Activated CD4-positive, alpha-beta T cell treated with anti-CD3 and anti-CD28 coated beads, Interleukin-2, amount 10 ng/mL, durations not matched to agents 7 days and 5 days (primary cell): ENCODE data around the gene SMTNL1. TPM values are rescaled to one million over a fixed set of nuclear protein-coding genes. Genes with fewer than 3 reads are reported as not detected.

Experiments used
- CTCF ChIA-PET: fragments of 350-600 bp; sonication (Branson Sonifier 250); formaldehyde crosslinking; loops from one replicate; lab custom pipeline; 2021; ENCODE audit warnings: antibody characterized with exemption; lab: Charles Lee
- POLR2A ChIA-PET: fragments of 350-600 bp; sonication (Branson Sonifier 250); formaldehyde crosslinking; loops from one replicate; lab custom pipeline; 2021; ENCODE audit warnings: antibody characterized with exemption; lab: Charles Lee
- DNase-seq: peaks from one replicate; pipeline ENCODE4 v3.0.0-alpha.2; 2020
- H3K27ac Mint-ChIP-seq: one replicate; pipeline ENCODE4 v1.8.0; 2021; ENCODE audit warnings: mild to moderate bottlenecking, moderate library complexity, mixed read lengths
- H3K27me3 Mint-ChIP-seq: one replicate; pipeline ENCODE4 v1.8.0; 2021; ENCODE audit warnings: mixed read lengths
- H3K36me3 Mint-ChIP-seq: one replicate; pipeline ENCODE4 v1.8.0; 2021; ENCODE audit warnings: low read depth, mixed read lengths
- H3K4me1 Mint-ChIP-seq: one replicate; pipeline ENCODE4 v1.8.0; 2021; ENCODE audit warnings: mixed read lengths
- H3K4me3 Mint-ChIP-seq: one replicate; pipeline ENCODE4 v1.8.0; 2021; ENCODE audit warnings: mild to moderate bottlenecking, moderate library complexity, mixed read lengths
- H3K9me3 Mint-ChIP-seq: one replicate; pipeline ENCODE4 v1.8.0; 2021; ENCODE audit warnings: mixed read lengths
- total RNA-seq, 2 experiments: library from RNA; stranded (reverse); gene quantifications; one replicate each; pipeline ENCODE4 v1.2.3, GENCODE V29; 2021

Gene SMTNL1
- total RNA-seq, 2 experiments from 2014 or later, result not detected

DNA sequence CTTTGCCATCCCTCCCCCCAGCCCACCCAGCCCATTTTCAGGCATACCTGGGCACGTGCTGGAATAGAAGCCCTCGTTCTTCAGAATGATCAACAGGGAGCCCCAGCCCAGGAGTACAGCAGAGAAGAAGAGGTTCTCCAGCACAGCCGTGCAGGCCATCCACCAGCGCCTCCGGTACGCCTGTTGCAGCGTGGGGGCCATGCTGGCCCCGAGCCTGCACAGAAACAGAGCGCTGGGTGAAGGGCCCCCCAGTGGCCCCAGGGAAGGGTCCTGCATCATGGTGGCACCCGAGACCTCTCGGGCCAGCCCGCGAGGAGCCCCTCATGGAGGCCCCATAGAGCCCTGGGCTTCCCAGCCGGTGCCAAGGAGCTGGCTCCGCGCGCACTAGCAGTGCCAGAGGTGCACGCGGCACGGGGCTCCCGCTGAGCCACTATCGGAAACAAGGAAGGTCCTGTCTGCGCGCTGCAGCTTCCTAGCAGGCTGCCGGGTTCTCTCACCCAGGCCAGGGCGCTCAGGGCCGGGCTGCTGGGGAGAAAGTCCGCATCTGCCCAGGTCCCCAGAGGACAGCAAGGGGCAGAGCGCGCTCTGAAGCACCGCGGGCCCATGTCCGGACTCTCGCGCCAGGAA, 23.4 kb upstream of the SMTNL1 start:
- CTCF ChIA-PET, result interaction anchor here (0.9 to 6.5 kb wide), 9 partner anchors 8 to 97 kb away, joined by 3 to 49 read pairs (median 6); partner anchors contain the start of gene RTN4RL2
- peaks cover 2% of the 10 kb centered on the region for H3K36me3 Mint-ChIP-seq

DNA sequence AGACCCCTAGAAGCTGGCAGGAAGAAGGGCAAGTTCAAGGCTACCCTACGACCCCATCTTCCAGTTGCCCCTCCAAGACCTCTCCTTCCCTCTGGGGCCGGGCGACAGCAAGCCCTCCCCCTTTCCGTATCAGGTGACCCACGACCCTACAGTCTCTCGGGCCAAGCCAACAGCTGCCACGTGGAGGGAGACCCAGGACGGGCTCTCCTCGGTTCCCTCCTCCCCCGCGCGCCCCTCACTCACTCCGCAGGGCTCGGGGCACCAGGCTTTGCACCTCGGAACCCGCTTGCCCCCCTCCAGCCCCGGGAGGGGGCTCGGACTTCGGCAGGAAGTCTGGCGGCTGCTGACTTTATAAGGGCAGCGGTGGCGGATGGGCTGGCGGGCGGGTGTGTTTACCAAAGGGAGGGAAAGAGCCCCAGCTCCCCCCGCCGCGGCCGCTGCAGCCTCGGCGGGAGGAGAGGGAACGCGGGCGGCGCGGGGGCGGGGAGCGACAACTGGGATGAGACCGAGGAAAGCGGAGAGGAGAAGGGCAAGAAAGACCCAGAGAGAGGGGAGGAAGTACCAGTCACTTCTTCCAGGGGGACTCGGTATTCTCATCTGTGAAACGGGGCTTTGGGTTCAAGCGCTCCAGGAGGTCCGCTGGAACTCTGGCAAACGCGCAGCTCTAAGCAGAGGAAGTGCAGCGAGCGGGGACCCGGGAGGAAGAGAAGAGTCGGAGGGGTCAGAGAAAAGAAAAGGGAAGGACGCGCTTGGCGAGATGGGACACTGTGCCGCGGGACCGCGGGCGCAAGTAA, 22.7 kb upstream of the SMTNL1 start:
- POLR2A ChIA-PET, result interaction anchor here (1.2 kb wide), 1 partner anchor 16 kb away, joined by 3 read pairs; the partner anchor contains the start of gene TIMM10
- CTCF ChIA-PET, result interaction anchor here (0.9 to 6.5 kb wide), 10 partner anchors 9 to 98 kb away, joined by 3 to 49 read pairs (median 7); partner anchors contain the start of gene RTN4RL2

More for the DNA sequence above, 23.4 kb upstream of the SMTNL1 start:
- Mint-ChIP-seq H3K4me1 (peaks cover 33% of the 10 kb centered on the region), H3K4me3 (peak overlapping the region; percentile 99), H3K27ac (peak overlapping the region; percentile 94), H3K9me3 (no peaks in the 10 kb centered on the region), H3K27me3 (no peaks in the 10 kb centered on the region)
- DNase-seq, result peak; percentile 43
- POLR2A ChIA-PET, result no interaction called here

DNA sequence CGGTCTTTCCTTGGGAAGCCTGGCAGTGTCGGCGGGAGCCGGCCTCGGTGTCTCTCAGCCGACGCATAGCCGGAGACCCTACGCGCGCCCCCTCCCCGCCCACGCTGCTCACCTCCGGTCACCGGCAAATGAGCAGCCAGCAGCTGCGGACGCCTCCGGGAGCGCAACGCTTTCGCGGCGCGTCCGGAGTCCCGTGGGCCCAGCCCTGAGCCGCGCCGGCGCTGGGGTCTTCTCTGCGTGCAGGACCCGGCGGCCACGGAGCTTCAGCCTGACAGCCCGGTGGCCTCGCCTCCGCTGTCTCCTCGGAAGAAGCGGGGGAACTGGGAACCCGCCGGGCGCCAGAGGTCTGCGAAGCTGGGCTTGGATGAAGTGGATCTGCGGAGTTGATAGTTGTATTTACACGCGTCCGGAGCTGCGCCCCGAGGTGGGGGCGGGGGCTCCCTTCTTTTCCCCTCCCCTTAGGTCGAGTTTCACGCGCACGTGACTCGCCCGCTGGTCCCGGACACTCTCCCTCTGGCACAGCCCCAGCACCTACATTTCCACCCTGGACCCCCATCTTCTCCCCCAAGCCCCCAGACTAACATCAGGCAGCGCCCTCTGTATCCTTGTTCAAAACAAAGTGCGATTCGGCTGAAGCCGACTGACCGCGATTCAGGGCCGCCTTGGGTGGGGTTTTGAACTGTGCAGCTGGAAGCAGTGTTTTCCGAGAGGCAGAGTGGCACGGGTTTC, 21.9 kb upstream of the SMTNL1 start, which contains the start of gene SLC43A1:
SLC43A1 (minus strand) TSS at position 371 of the 729 bp plus-strand sequence. CDS start 1,591 bp downstream, outside the sequence.
- ChIA-PET POLR2A (interaction anchor here (1.2 kb wide), 1 partner anchor 15 kb away, joined by 3 read pairs; the partner anchor contains the start of gene TIMM10), CTCF (interaction anchor here (0.7 to 6.5 kb wide), 10 partner anchors 9 to 129 kb away, joined by 3 to 49 read pairs (median 7); partner anchors contain the start of gene RTN4RL2)
- H3K4me1 Mint-ChIP-seq, result peaks cover 31% of the 10 kb centered on the region
- H3K36me3 Mint-ChIP-seq, result peaks cover 2% of the 10 kb centered on the region
- DNase-seq, result peak; percentile 36
- peak within 1 kb of the TSS; percentile 94 for H3K27ac Mint-ChIP-seq
- peak within 1 kb of the TSS; percentile 99 for H3K4me3 Mint-ChIP-seq
- no peaks in the 10 kb centered on the region for H3K27me3 Mint-ChIP-seq
- no peaks in the 10 kb centered on the region for H3K9me3 Mint-ChIP-seq

More for the DNA sequence above, 22.7 kb upstream of the SMTNL1 start:
- peaks cover 31% of the 10 kb centered on the region for H3K4me1 Mint-ChIP-seq
- H3K27me3 Mint-ChIP-seq, result no peaks in the 10 kb centered on the region
- peaks cover 2% of the 10 kb centered on the region for H3K36me3 Mint-ChIP-seq
- DNase-seq, result peak; percentile 66
- no peaks in the 10 kb centered on the region for H3K9me3 Mint-ChIP-seq
- H3K27ac Mint-ChIP-seq, result peak overlapping the region; percentile 94
- peak overlapping the region; percentile 99 for H3K4me3 Mint-ChIP-seq

DNA sequence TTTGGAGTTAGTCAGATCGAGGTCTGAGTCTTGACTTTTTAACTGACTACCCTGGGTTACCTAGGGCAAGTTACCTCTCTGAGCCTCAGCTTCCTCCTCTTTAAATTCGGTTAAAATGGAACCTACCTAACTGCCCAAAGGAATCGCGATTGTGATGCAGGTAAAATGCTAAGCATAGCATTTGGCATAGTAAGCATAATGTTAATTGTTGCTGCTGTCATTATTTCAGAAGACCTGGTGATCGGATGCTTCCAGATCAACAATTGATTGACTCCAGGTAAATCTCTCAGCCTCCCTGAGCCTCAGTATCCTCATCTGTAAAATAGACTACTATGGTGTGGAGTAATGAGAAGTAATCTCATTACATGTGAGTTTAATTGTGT, 21.3 kb upstream of the SMTNL1 start:
- peaks cover 2% of the 10 kb centered on the region for H3K36me3 Mint-ChIP-seq
- no peak for DNase-seq
- CTCF ChIA-PET, result interaction anchor here (0.7 to 6.5 kb wide), 9 partner anchors 8 to 129 kb away, joined by 3 to 49 read pairs (median 4); partner anchors contain the start of gene RTN4RL2
- peak overlapping the region; percentile 88 for H3K27ac Mint-ChIP-seq
- POLR2A ChIA-PET, result interaction anchor here (1.2 kb wide), 1 partner anchor 15 kb away, joined by 3 read pairs; the partner anchor contains the start of gene TIMM10
- peak overlapping the region; percentile 99 for H3K4me3 Mint-ChIP-seq
- H3K4me1 Mint-ChIP-seq, result peaks cover 31% of the 10 kb centered on the region
- no peaks in the 10 kb centered on the region for H3K27me3 Mint-ChIP-seq
- no peaks in the 10 kb centered on the region for H3K9me3 Mint-ChIP-seq

DNA sequence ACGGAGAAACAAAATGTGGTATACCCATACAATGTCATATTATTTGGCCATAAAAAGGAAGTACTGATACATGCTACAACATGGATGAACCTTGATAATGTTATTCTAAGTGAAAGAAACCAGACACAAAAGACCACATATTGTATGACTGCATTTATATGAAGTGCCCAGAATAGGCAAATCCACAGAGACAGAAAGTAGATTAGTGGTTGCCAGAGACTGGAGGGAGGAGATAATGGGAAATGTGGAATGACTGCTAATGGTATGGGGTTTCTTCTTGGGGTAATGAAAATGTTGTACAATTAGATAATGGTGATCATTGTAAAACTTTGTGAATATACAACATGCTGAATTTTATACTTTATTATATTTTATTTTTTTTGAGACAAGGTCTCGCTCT, 16.3 kb upstream of the SMTNL1 start:
- no peaks in the 10 kb centered on the region for H3K9me3 Mint-ChIP-seq
- no peak overlapping the region for H3K27ac Mint-ChIP-seq
- peaks cover 2% of the 10 kb centered on the region for H3K4me1 Mint-ChIP-seq
- H3K27me3 Mint-ChIP-seq, result no peaks in the 10 kb centered on the region
- H3K4me3 Mint-ChIP-seq, result no peak overlapping the region
- ChIA-PET POLR2A (no interaction called here), CTCF (interaction anchor here (0.6 to 1.3 kb wide), 4 partner anchors 28 to 1034 kb away, joined by 3 read pairs; no protein-coding TSS in a partner anchor)
- peaks cover 8% of the 10 kb centered on the region for H3K36me3 Mint-ChIP-seq
- DNase-seq, result no peak

DNA sequence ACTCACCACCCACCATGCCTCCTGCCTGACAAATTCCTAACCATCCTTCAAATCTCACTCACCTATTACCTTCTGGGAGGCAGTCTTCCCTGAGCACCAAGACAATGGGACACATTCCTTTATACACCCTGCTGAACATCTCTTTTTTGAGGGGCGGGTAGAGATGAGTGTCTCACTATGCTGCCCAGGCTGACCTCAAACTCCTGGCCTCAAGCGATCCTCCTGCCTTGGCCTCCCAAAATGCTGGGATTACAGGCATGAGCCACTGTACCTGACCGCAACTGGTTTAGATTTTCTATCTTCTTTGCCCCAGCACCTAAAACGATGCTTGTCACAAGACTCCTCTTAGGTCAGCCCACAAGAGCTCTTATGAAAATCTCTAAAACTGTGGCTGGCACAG, 14.0 kb upstream of the SMTNL1 start:
- Mint-ChIP-seq H3K4me3 (no peak overlapping the region), H3K27me3 (no peaks in the 10 kb centered on the region), H3K36me3 (peaks cover 20% of the 10 kb centered on the region), H3K4me1 (peaks cover 17% of the 10 kb centered on the region), H3K9me3 (no peaks in the 10 kb centered on the region), H3K27ac (no peak overlapping the region)
- no peak for DNase-seq
- POLR2A ChIA-PET, result interaction anchor here (0.8 kb wide), 1 partner anchor 26 kb away, joined by 3 read pairs; no protein-coding TSS in a partner anchor
- CTCF ChIA-PET, result interaction anchor here (1.7 to 6.2 kb wide), 3 partner anchors 8 to 65 kb away, joined by 6 to 30 read pairs (median 16); partner anchors contain the start of genes RTN4RL2 and SLC43A1

DNA sequence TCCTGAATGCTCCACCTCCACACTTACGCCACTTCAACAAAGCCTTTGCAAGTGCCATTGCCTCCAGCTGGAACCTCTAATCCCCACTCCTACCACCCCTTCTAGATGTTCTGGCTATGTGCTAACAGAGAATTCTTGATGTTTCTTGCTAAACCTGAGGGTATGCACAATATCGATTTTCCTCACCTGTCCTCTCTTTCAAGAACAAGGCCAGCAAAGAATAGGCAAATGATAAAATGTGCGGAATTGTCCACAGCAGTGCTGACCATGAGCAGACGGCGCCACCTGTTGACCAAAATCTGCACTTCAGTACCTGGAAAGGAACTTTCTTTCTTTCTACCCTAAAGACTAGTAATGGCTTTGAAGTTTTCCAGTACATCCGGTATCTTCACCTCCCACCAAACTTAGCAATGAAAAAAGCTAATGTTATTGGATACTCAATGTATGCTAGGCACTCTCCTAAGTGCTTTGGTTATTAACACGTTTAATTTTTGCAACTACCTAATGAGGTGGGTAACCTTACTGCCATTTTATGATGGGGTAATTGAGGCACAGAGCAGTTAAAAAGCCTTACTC, 10.3 kb upstream of the SMTNL1 start:
- DNase-seq, result peak; percentile 81
- ChIA-PET POLR2A (interaction anchor here (0.6 to 1.0 kb wide), 2 partner anchors 35 to 44 kb away, joined by 3 read pairs; no protein-coding TSS in a partner anchor), CTCF (interaction anchor here (0.6 to 6.2 kb wide), 22 partner anchors 10 to 187 kb away, joined by 3 to 50 read pairs (median 4); partner anchors contain the start of genes RTN4RL2, SLC43A1 and SMTNL1)
- H3K4me3 Mint-ChIP-seq, result no peak overlapping the region
- peaks cover 20% of the 10 kb centered on the region for H3K36me3 Mint-ChIP-seq
- no peaks in the 10 kb centered on the region for H3K27me3 Mint-ChIP-seq
- H3K27ac Mint-ChIP-seq, result peak overlapping the region; percentile 39
- H3K4me1 Mint-ChIP-seq, result peaks cover 43% of the 10 kb centered on the region
- H3K9me3 Mint-ChIP-seq, result no peaks in the 10 kb centered on the region

DNA sequence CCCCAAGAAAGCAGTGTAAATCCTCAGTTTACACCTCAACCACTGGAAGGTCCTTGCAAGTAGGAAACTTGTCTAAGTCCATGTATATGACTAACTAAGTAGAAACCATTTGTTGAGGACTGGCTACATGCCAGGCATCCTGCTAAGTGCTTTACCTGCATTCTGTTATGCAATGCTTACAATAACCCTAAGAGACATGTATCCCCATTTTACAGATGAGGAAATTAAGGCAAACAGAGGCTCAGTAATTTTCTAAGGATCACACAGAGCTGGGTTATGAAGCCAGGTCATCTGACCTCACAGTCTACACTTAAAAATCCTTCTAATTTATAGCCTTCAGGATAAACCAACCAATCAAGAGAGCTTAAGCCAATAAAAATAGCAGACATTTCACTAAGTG, 8.4 kb upstream of the SMTNL1 start:
- ChIA-PET POLR2A (no interaction called here), CTCF (interaction anchor here (1.0 to 6.2 kb wide), 4 partner anchors 35 to 210 kb away, joined by 3 to 50 read pairs (median 19); partner anchors contain the start of gene RTN4RL2)
- Mint-ChIP-seq H3K27me3 (no peaks in the 10 kb centered on the region), H3K36me3 (peaks cover 23% of the 10 kb centered on the region), H3K9me3 (no peaks in the 10 kb centered on the region), H3K4me3 (peak overlapping the region; percentile 33), H3K27ac (no peak overlapping the region), H3K4me1 (peaks cover 47% of the 10 kb centered on the region)
- no peak for DNase-seq

DNA sequence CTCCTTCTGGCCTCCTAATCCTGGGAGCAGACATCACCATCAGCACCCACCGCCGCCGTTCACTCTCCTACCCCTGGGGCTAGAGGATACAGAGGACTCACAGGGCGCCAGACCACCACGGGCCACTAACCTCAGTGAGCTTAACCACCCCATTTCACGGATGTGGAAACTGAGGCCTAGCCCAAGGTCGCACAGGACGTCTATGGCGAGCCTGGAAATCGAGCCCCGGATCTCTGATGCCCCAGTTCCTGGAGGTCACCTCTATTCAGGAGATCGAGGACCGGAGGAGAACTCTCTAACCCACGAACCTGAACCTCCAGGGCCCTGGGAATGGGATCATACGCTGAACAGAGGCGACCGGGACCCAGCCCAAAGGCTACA, 7.2 kb upstream of the SMTNL1 start:
- DNase-seq, result peak; percentile 25
- Mint-ChIP-seq H3K4me3 (peak overlapping the region; percentile 93), H3K36me3 (peaks cover 18% of the 10 kb centered on the region), H3K9me3 (no peaks in the 10 kb centered on the region), H3K4me1 (peaks cover 47% of the 10 kb centered on the region), H3K27me3 (no peaks in the 10 kb centered on the region), H3K27ac (peak overlapping the region; percentile 96)
- ChIA-PET POLR2A (interaction anchor here (1.1 kb wide), 1 partner anchor 15 kb away, joined by 3 read pairs; the partner anchor contains the start of gene SLC43A1), CTCF (interaction anchor here (1.0 to 2.0 kb wide), 4 partner anchors 27 to 209 kb away, joined by 3 to 6 read pairs (median 4); partner anchors contain the start of gene UBE2L6)

DNA sequence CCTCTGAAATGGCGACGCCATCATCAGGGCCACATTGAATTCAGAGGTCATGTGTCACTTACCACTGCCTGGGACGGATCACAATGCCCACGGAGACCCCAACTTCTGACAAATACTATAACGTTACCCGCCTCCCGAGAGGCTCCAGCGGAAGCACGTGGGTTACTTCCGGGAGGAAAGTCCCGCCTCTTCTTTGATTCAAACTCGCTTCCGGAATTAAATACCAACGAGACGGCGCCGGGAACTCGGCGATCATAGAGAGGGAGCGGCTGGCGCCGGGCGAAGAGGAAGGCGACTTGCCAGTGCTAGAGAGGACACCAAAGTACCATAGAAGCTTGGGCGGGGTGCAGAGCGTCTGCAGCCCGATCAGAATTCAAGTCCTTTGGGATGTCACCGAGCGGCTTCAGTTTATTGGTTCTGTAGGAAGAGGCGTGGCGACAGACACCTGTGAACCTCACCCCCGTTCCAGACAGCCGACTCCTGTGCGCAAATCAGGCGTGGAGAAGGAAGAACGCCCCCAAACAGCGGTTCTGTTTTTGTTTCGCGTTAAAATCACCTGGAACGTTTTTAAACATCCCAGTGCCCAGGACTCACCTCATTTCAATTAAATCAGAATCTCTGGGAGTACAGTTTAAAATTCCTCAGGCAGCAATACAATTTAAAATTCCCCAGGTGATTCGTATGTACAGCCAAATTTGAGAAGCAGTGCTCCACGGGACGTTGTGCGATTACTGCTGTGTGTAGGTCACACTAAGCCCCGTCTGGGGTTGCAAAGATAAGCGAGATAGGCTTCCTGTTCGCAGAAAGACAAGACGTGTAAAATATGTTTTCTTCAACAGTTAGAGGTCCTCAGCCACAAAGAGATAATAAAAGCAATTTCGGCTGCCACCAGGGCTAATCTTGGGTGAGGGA, 6.5 kb upstream of the SMTNL1 start, which contains the start of gene TIMM10:
TIMM10 (minus strand) TSS at position 159 of the 912 bp plus-strand sequence. CDS start 565 bp downstream, outside the sequence.
- Mint-ChIP-seq H3K27ac (peak within 1 kb of the TSS; percentile 96), H3K4me3 (peak within 1 kb of the TSS; percentile 93), H3K27me3 (no peaks in the 10 kb centered on the region), H3K9me3 (no peaks in the 10 kb centered on the region), H3K4me1 (peaks cover 47% of the 10 kb centered on the region), H3K36me3 (peaks cover 15% of the 10 kb centered on the region)
- ChIA-PET POLR2A (interaction anchor here (1.1 kb wide), 1 partner anchor 15 kb away, joined by 3 read pairs; the partner anchor contains the start of gene SLC43A1), CTCF (interaction anchor here (0.6 to 2.0 kb wide), 4 partner anchors 27 to 53 kb away, joined by 3 to 6 read pairs (median 4); partner anchors contain the start of gene UBE2L6)
- DNase-seq, result peak; percentile 97
